Esophagus squamous epithelium (tissue), 4 donors: ENCODE results near the gene FKBP7. TPM values are rescaled to one million over a fixed set of nuclear protein-coding genes. Genes with fewer than 3 reads are reported as not detected.

ENCODE experiments used
- total RNA-seq, 4 donors: library from RNA; depleted of rRNA; stranded (reverse); fragments of >200 nt; gene quantifications; one replicate each; pipeline ENCODE4 v1.1.0, GENCODE V29; 2016

FKBP7 gene
- total RNA-seq, 4 donors from 2014 or later: 0.83 to 10.5 (median 1.4) TPM

Other genes starting within 250 kb of the FKBP7 start
- gene PRKRA, start 27.4 kb downstream of the FKBP7 start, total RNA-seq: 10 to 100 TPM; 16.0 to 58.6 (median 42.4) TPM
- 1 to 10 TPM in 2 of 4 donors, under 1 TPM in 1, not detected in 1; 0.35 to 3.4 (median 1.1) TPM for gene PJVK, start 27.2 kb downstream of the FKBP7 start, total RNA-seq
- gene PLEKHA3, start 1.9 kb upstream of the FKBP7 start, total RNA-seq: 10 to 100 TPM in 2 of 4 donors, 1 to 10 TPM in 2; 3.2 to 12.2 (median 7.2) TPM